HepG2 (cell line): ENCODE results near the gene HBM. TPM values are rescaled to one million over a fixed set of nuclear protein-coding genes. Genes with fewer than 3 reads are reported as not detected.
"Not testable (repeated sequence)": the region's sequence is repeated elsewhere in the genome, so short reads cannot be mapped to it uniquely, and the experiment has no call there.

Experiments used
- ATAC-seq: fragments of 200-7000 bp; cut with Tn5 transposase; 3 replicates; pipeline ENCODE4 v1.9.1; 2020; ENCODE audit warnings: mild to moderate bottlenecking, moderate library complexity
- BruUV-seq: library from RNA; stranded (reverse); fragments of 400-500 nt; replicated peaks from 2 replicates; lab custom pipeline; 2021; lab: Mats Ljungman, UMichigan
- CTCF ChIA-PET: fragments of 300-600 bp; formaldehyde crosslinking; extraction: SDS; loops from one replicate; lab custom pipeline; 2021; ENCODE audit warnings: low total read pairs, inconsistent platforms, low intra/inter-chr PET ratio; lab: Yijun Ruan, JAX
- POLR2A ChIA-PET: fragments of 350-600 bp; sonication (Branson Sonifier 250); formaldehyde crosslinking; loops from one replicate; lab custom pipeline; 2020; ENCODE audit warnings: antibody characterized with exemption, inconsistent platforms; lab: Yijun Ruan, JAX
- DNase-seq: peaks from one replicate; pipeline ENCODE4 v3.0.0-alpha.2; 2015; ENCODE audit warnings: low spot score
- FAIRE-seq: peaks from 3 replicates; lab custom pipeline; 2011; peaks lifted over from hg19 to GRCh38; lab: Jason Lieb, UNC
- H2AFZ ChIP-seq: one replicate; pipeline ENCODE4 v1.6.1; 2011; ENCODE audit warnings: low read length, inconsistent platforms
- H3K27ac ChIP-seq: fragments of 300-600 bp; 3 replicates; pipeline ENCODE4 v1.8.0; 2011; ENCODE audit warnings: mixed run types, mild to moderate bottlenecking, mixed read lengths, low read length, inconsistent platforms; ENCODE audit not compliant: insufficient read depth; ENCODE audit errors: extremely low read length
- H3K27me3 ChIP-seq, 2 experiments: fragments of 200-600 bp in 1 of 2; 2 replicates in 1 of 2; 3 replicates in 1 of 2; pipeline versions ENCODE4 v1.6.0 to v1.8.0; 2011; ENCODE audit warnings: low read length in 2 of 2, mild to moderate bottlenecking in 2 of 2, moderate library complexity in 2 of 2, inconsistent platforms in 1 of 2; ENCODE audit not compliant: insufficient read depth in 2 of 2, control insufficient read depth in 1 of 2
- H3K36me3 ChIP-seq, 2 experiments: fragments of 200-600 bp in 1 of 2; replicated peaks in 1 of 2; 2 replicates in 1 of 2; 3 replicates in 1 of 2; pipeline versions ENCODE4 v1.5.1 to v1.8.0; 2011; ENCODE audit warnings: low read length in 2 of 2, inconsistent platforms in 1 of 2; ENCODE audit not compliant: insufficient read depth in 2 of 2, control insufficient read depth in 1 of 2
- H3K4me1 ChIP-seq: 2 replicates; pipeline ENCODE4 v1.5.1; 2012; ENCODE audit warnings: low read length, inconsistent platforms; ENCODE audit not compliant: insufficient read depth
- H3K4me2 ChIP-seq: 2 replicates; pipeline ENCODE4 v1.6.0; 2011; ENCODE audit warnings: low read depth, low read length, inconsistent platforms
- H3K4me3 ChIP-seq, 3 experiments: fragments of 200-600 bp in 1 of 3; sonication (generic), shearing (Covaris generic) in 1 of 3; replicated peaks in 1 of 3; 2 replicates each; pipeline ENCODE4 v1.5.1; 2011 to 2016; ENCODE audit warnings: low read length in 3 of 3, inconsistent platforms in 2 of 3, low read depth in 2 of 3, mild to moderate bottlenecking in 2 of 3, control low read depth in 1 of 3, mixed read lengths in 1 of 3; ENCODE audit not compliant: insufficient read depth in 1 of 3
- H3K79me2 ChIP-seq: one replicate; pipeline ENCODE4 v1.6.1; 2011; ENCODE audit warnings: low read length, inconsistent platforms; ENCODE audit not compliant: insufficient read depth
- H3K9ac ChIP-seq: 2 replicates; pipeline ENCODE4 v1.6.0; 2011; ENCODE audit warnings: mild to moderate bottlenecking, low read depth, low read length, inconsistent platforms; ENCODE audit not compliant: insufficient read depth
- H3K9me3 ChIP-seq: 2 replicates; pipeline ENCODE4 v1.5.1; 2012; ENCODE audit warnings: mild to moderate bottlenecking, low read length
- H4K20me1 ChIP-seq: 2 replicates; pipeline ENCODE4 v1.6.0; 2011; ENCODE audit warnings: inconsistent platforms, mild to moderate bottlenecking, low read length, moderate library complexity; ENCODE audit not compliant: insufficient read depth
- ATF5 ChIP-seq: sonication (generic); formaldehyde crosslinking; IDR thresholded peaks from 2 replicates; pipeline ENCODE4 v1.4.0; 2020; ENCODE audit warnings: mild to moderate bottlenecking, low read depth, missing genetic modification reagents
- KDM2A ChIP-seq: sonication (generic); formaldehyde crosslinking; IDR thresholded peaks from 2 replicates; pipeline ENCODE4 v1.4.0; 2020; ENCODE audit warnings: low read depth, missing genetic modification reagents, borderline replicate concordance
- PITX1 ChIP-seq: sonication (generic); formaldehyde crosslinking; IDR thresholded peaks from 2 replicates; pipeline ENCODE4 v1.5.1; 2020; ENCODE audit warnings: mild to moderate bottlenecking, missing genetic modification reagents
- ZNF616 ChIP-seq: sonication (generic); formaldehyde crosslinking; IDR thresholded peaks from 2 replicates; pipeline ENCODE4 v1.5.0; 2020; ENCODE audit warnings: low read depth, mild to moderate bottlenecking, missing genetic modification reagents
- ZNF800 ChIP-seq: sonication (generic); formaldehyde crosslinking; IDR thresholded peaks from 2 replicates; pipeline ENCODE4 v1.4.0; 2020; ENCODE audit warnings: missing genetic modification reagents
- WGBS: methylation state at CpG from one replicate; pipeline ENCODE4 v1.1.6; 2017; ENCODE audit warnings: low lambda C conversion rate; 5-methylcytosine and 5-hydroxymethylcytosine counted together
- in situ Hi-C: cut with HindIII; loops from 2 replicates; pipeline ENCODE4 v1.10.0; 2017; ENCODE audit warnings: low pct_unique_long_range_greater_than_20kb; ENCODE audit not compliant: extremely low pct_ligation_motif_present
- intact Hi-C: fragments of 100-400 bp; cut with micrococcal nuclease; formaldehyde crosslinking; loops from one replicate; pipeline ENCODE4 v1.10.0; 2022; ENCODE audit not compliant: unreplicated experiment
- polyA plus RNA-seq, 8 experiments: library from polyadenylated mRNA; depleted of rRNA in 3 of 8; stranded (reverse) in 7 of 8; unstranded in 1 of 8; fragments of >200 nt; fragmentation: Illumina TruSeq in 4 of 8; extraction: Trizol in 4 of 8; gene quantifications; 2 replicates each; pipeline versions ENCODE4 v1.2.1 to v1.2.3, GENCODE V29; 2011 to 2016; ENCODE audit warnings: low read depth in 4 of 8, missing spikeins in 1 of 8, mixed read lengths in 1 of 8; ENCODE audit not compliant: insufficient read depth in 1 of 8
- total RNA-seq, 5 experiments: library from RNA; depleted of rRNA; stranded (reverse); fragments of >200 nt; fragmentation: Illumina TruSeq; extraction: Trizol; gene quantifications; 2 replicates each; pipeline ENCODE4 v1.2.3, GENCODE V29; 2016; ENCODE audit warnings: low read depth in 1 of 5

The HBM gene
- total and polyA plus RNA-seq, 2 of the 13 experiments (the other 11 are each of a cell fraction or from before 2014, with no cell fraction given) = not detected

GRCh38 chr16:176477-177382, 11.0 kb downstream of the HBM start, which contains the start of gene HBA1:
HBA1 (plus strand) TSS chr16:176680; CDS start chr16:176717, 37 bp downstream.
- peak; percentile 28; the same call in 1 of the 2 replicates for TF ChIP-seq KDM2A (CRISPR knock-in tag)
- 0 out of 2 replicates have a peak, but pooled peaks have one; percentile 32 for TF ChIP-seq ZNF800 (CRISPR knock-in tag)
- TF ChIP-seq, all 625 proteins: peak for 2; not testable (repeated sequence) for 623
- H3K36me3 ChIP-seq, H2AFZ ChIP-seq, in situ Hi-C loops, CTCF ChIA-PET, H3K4me3 ChIP-seq, DNase-seq, H3K9ac ChIP-seq, H3K27ac ChIP-seq, H3K9me3 ChIP-seq, FAIRE-seq, H4K20me1 ChIP-seq, POLR2A ChIA-PET, H3K79me2 ChIP-seq, BruUV-seq, intact Hi-C loops, ATAC-seq: not testable (repeated sequence)
- Histone ChIP-seq H3K4me2 (peak within 1 kb of the TSS; percentile 6; the same call in 1 of the 2 replicates), H3K27me3 (peaks cover 0 to 18% of the 10 kb centered on the region in 2 experiments; a peak in 4 of 5 replicates), H3K4me1 (peaks cover 28% of the 10 kb centered on the region)
- 11% methylated on average over 12 of the region's 88 CpGs for WGBS

GRCh38 chr16:177394-177822, 11.6 kb downstream of the HBM start:
- H3K4me1 ChIP-seq = peaks cover 28% of the 10 kb centered on the region
- DNase-seq (no peak), FAIRE-seq (no peak), ATAC-seq (no peak)
- TF ChIP-seq ZNF616 (CRISPR knock-in tag) (no peak), KDM2A (CRISPR knock-in tag) (peak; percentile 5; the same call in 1 of the 2 replicates), PITX1 (CRISPR knock-in tag) (no peak), ATF5 (CRISPR knock-in tag) (no peak)
- no peak overlapping the region for H3K9ac ChIP-seq
- no peak overlapping the region for H2AFZ ChIP-seq
- no TSS peak for BruUV-seq
- no peaks in the 10 kb centered on the region for H3K9me3 ChIP-seq
- H3K4me2 ChIP-seq = peak overlapping the region; percentile 6; the same call in 1 of the 2 replicates
- 0 out of 2 replicates have a peak, but pooled peaks cover 6% of the 10 kb centered on the region for H4K20me1 ChIP-seq
- H3K79me2 ChIP-seq = no peaks in the 10 kb centered on the region
- no peaks in the 10 kb centered on the region for H3K36me3 ChIP-seq
- POLR2A ChIA-PET = no interaction called here
- intact Hi-C loops (no loop called here), in situ Hi-C loops (no loop called here)
- 20% methylated on average over 11 of the region's 13 CpGs for WGBS
- H3K27me3 ChIP-seq = peaks cover 0 to 18% of the 10 kb centered on the region in 2 experiments; a peak in 4 of 5 replicates
- H3K4me3 ChIP-seq = no peak overlapping the region; a peak in 1 of 6 replicates
- CTCF ChIA-PET = no interaction called here
- H3K27ac ChIP-seq = no peak overlapping the region
